ENCODE data around the gene CYBC1.

GRCh38 chr17:82458885-82459424 is 8.4 kb upstream of the CYBC1 start:
- TF ChIP-seq CTCF (IDR thresholded peaks at IDR 0.05; ENCODE audit: low read depth, low read length, poor library complexity, severe bottlenecking) (no peak), EZH2phosphoT487 (IDR thresholded peaks at IDR 0.05; ENCODE audit: borderline replicate concordance, low read length) (no peak)
